ENCODE measurements around the gene PLCD1.

Gene PLCD1

DNA sequence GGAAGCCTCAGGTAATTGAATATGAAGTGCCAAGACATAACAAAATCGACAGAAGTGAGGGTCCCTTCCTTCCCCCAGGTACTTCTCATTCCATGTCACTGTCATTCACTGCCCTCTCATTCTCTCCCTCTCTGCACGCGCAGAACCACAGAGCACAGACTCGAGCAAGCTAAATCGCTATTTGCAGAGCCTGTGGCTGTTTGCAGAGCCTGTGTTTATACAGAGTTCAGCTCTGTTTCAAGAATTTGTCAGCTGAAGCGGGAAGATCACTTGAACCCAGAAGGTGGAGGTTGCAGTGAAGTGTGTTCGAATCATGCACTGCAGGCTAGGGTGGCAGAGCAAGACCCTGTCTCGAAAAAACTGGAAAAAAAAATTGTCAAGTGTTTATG is 36.4 kb downstream of the PLCD1 start:
- TF ChIP-seq, protein P1, sequence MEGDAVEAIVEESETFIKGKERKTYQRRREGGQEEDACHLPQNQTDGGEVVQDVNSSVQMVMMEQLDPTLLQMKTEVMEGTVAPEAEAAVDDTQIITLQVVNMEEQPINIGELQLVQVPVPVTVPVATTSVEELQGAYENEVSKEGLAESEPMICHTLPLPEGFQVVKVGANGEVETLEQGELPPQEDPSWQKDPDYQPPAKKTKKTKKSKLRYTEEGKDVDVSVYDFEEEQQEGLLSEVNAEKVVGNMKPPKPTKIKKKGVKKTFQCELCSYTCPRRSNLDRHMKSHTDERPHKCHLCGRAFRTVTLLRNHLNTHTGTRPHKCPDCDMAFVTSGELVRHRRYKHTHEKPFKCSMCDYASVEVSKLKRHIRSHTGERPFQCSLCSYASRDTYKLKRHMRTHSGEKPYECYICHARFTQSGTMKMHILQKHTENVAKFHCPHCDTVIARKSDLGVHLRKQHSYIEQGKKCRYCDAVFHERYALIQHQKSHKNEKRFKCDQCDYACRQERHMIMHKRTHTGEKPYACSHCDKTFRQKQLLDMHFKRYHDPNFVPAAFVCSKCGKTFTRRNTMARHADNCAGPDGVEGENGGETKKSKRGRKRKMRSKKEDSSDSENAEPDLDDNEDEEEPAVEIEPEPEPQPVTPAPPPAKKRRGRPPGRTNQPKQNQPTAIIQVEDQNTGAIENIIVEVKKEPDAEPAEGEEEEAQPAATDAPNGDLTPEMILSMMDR (IDR thresholded peaks at IDR 0.05) = no peak
- DNase-seq (ENCODE audit: low spot score) = no peak
- no peak overlapping the region for H3K4me3 ChIP-seq
- H3K27ac ChIP-seq = no peak overlapping the region

GRCh38 chr3:37992271-37993066 is 37.0 kb downstream of the PLCD1 start:
- H3K27ac ChIP-seq = no peak overlapping the region
- TF ChIP-seq, protein P1 (IDR thresholded peaks at IDR 0.05) = no peak
- H3K4me3 ChIP-seq = no peak overlapping the region
- peak; percentile 65 for DNase-seq (ENCODE audit: low spot score)

DNA sequence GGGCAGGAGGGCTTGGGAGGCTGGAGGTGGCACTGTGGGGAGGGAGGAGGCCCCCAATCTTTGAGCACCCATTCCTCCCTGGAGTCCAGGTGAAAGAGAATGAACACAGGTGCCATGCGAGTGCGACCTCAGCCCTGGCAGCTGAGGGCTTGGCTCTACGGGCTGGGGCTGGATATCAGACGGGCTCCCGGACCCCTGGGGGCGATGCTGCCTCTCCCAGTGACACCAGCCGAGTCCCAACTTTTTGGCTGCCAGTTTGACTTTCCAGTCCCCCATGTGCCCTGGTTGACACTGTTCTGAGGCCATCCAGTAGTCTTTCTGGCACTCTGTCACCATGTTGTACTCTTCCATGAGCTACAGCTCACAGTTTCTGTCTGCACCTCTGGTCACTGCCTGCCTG is 37.6 kb downstream of the PLCD1 start:
- TF ChIP-seq, protein P1 (IDR thresholded peaks at IDR 0.05) = no peak
- Histone ChIP-seq H3K4me3 (no peak overlapping the region), H3K27ac (no peak overlapping the region)
- peak; percentile 71 for DNase-seq (ENCODE audit: low spot score)

DNA sequence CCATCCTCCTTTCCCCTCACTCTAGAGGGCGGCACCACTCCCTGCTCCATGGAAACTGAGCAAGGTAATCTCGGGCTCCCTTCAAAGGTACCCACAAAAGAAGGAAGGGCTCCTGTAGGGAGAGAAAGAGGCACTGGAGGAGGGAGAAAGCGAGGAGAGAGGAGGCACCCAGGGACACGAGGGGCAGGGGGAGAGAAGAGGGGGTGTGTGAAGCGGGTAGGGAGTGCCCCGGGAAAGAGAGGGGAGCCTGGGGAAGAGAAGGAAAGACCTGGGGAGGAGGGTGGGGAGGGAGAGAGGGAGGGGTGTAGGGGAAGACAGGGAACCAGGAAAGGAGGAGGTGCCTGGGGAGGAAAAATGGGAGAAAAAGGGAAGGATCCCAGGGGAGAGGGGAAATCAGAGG is 38.3 kb downstream of the PLCD1 start:
- H3K27ac ChIP-seq = no peak overlapping the region
- DNase-seq (ENCODE audit: low spot score) = no peak
- TF ChIP-seq, protein P1 (IDR thresholded peaks at IDR 0.05) = no peak
- no peak overlapping the region for H3K4me3 ChIP-seq

GRCh38 chr3:37990527-37990926 is 38.9 kb downstream of the PLCD1 start, which contains the start of gene VILL:
VILL (plus strand) TSS chr3:37990786; CDS start chr3:37993673, 2,887 bp downstream.
- DNase-seq (ENCODE audit: low spot score) = peak; percentile 64
- Histone ChIP-seq H3K4me3 (no peak within 1 kb of the TSS), H3K27ac (no peak within 1 kb of the TSS)
- TF ChIP-seq, protein P1 (IDR thresholded peaks at IDR 0.05) = no peak

DNA sequence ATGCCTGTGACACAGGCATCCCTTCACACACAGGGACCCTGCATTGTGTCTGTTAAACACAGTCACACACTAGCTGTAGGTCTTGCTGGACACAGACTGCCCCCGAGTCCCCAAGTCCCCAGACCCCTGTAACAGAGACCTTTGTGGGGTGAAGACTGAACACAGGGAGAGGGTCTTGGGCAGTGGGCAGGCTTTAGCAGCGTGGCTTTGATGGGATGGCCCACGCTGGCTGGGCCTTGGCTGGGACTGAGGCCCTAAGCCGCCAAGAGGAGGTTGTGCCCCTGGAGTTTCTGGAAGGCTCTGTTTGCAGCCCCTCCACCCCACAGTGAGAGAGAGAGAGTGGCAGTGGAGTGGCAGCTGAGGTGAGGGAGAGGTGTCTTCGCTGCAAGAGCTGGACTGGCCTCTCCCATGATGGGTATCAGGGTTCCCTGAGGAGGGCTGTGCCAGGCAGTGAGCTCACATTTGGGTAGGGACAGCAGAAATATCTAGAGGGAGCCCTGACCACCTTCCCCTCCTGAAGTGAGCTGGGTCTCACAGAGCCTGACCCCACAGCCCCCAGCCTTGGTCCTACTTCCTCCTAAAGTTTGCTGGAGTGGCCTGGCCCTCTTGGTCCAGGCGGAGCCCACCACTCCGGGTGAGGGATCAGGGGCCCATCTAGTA is 39.5 kb downstream of the PLCD1 start:
- no peak overlapping the region for H3K27ac ChIP-seq
- TF ChIP-seq, protein P1 (IDR thresholded peaks at IDR 0.05) = no peak
- DNase-seq (ENCODE audit: low spot score) = peak; percentile 65
- no peak overlapping the region for H3K4me3 ChIP-seq
